Measurements from ENCODE around the gene PKDREJ. TPM values are rescaled to one million over a fixed set of nuclear protein-coding genes. Genes with fewer than 3 reads are reported as not detected.

Gene PKDREJ
- polyA plus RNA-seq, 12 donors = 0.19 to 0.76 (median 0.46) TPM; not detected in 2

DNA sequence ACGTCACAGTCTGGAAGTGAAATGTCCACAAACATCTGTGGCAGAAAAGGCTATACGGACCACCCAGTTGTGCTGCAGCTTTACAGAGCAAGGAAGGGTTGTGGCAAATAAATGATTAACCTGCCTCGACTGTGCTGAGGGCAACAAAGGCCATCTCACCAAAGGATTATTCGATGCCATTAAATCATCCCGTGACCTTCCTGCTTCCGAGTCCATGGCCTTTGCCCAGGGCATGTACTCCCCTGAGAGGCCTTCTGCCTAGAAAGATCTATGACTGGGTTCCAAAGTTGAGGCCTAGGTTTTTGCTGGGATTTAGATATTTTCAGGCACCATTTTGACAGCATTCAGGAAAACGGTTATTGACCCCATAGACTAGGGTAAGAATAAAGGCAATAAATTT lies 22.2 kb downstream of the PKDREJ start:
- no peak for DNase-seq

DNA sequence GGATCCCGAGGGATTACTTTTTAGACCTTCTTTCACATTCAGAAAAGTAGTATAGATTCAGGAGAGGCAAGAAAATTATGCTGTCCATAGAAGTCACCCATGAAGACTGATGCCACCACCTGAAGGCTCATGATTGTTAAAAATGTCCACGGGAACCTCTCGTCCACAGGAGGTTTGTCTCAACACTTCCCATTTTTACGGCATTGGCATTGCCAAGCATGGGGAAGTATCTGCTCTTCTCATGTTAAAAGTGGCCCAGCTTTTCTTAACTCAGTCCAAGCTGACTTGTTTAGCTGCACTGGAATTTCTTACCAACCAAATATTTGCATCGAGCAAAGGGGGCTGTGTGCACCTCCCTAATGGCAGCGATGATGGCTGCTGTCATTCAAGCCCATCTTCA lies 22.6 kb downstream of the PKDREJ start:
- no peak for DNase-seq

- no peak for DNase-seq
Observed at GRCh38 chr22:46240073-46240472, 23.1 kb downstream of the PKDREJ start.

DNA sequence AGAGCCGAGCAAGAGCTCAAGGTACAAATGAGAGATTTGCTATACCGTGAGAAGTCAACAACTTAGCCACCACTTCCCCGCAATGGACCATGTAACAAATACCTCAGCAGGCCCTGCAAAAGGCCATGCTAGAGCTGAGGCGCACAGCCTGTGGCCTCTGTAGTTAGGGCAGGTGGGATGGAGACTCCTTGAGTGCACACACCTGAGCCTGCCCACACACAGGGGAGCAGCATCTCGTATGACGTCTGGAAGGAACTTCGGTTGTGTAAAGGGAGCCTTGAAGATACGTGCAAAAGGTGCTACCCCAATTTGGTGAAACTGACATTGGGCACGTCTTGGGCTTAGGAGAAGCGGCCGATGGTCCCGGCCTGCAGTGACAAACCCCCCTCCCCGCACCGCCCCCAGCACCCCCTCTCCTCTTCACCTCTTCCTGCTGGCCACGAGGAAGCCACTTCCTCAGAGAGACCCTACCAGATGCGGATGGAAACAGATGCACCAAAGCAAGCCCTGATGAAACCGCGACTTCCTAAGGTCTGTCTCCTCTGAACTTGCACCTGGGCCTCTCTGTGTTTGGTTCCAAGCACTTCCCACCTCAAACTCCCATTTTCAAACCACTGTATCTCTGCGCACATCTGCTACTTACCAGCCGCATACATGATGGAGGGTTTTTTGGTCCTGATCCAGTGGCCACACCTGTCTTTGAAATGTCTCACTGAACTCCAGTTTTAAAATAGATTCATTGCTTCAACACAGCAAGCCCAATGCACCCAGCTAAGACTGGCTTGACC lies 23.7 kb downstream of the PKDREJ start:
- no peak for DNase-seq

DNA sequence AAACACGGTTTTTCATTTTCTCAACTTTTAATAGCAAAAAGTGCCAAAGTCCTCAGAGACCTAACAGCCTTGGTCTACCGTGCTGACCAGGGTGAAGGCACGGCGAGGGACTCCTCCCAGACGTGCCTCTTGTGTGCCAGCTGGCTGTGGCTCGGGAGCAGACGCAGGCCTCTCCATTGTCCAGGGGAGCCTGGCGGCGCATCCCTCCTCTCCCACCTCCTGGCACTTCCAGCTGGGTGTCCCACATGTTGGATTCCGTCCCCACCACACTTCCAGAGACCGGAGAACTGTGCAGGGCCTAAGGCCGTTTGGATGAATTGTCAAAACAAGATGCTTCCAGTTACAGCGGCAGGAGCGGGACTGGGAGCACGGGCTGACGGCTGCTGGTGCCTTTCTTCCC lies 24.6 kb downstream of the PKDREJ start:
- no peak for DNase-seq

- DNase-seq = no peak
Observed at GRCh38 chr22:46237453-46238124, 25.6 kb downstream of the PKDREJ start.

DNA sequence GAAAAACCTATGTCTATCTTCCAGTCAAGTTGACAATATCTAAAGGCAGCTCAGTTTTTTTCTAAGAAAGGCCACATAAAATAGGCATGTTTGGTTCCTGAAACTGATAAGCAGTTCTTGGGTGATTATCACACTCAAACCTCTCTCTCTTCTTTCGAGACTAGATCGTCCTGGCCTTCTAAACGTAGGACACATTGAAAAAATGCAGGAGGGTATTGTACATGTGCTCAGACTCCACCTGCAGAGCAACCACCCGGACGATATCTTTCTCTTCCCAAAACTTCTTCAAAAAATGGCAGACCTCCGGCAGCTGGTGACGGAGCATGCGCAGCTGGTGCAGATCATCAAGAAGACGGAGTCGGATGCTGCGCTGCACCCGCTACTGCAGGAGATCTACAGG lies 28.2 kb downstream of the PKDREJ start:
- DNase-seq = no peak

GRCh38 chr22:46233231-46233630 lies 29.9 kb downstream of the PKDREJ start:
- DNase-seq = no peak

DNA sequence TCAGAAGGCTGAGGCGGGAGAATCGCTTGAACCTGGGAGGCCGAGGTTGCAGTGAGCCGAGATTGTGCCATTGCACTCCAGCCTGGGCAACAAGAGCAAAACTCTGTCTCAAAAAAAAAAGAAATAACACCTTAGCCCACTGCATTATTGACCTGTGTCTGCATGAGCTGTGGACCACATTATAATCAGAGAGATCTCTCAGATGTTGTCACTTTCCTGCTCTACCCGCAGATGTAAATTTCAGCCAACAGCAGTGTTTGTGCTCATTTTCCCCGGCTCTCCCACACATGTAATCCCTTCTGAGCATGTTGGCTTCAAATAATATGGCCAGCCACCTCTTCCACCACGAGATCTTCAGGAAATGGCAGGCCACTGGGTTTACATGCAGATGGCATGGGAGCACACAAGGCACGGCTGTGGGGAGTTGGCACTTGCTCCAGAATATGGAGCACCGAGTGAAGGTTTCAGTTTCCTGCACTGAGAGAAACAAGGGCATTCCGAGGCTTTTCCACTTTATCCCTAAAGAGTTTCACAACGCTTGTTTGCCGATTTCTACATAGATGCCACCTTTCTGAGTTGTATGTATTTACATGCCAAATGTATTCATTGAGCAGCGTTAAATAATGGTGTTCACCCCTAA lies 32.8 kb downstream of the PKDREJ start:
- DNase-seq = no peak

DNA sequence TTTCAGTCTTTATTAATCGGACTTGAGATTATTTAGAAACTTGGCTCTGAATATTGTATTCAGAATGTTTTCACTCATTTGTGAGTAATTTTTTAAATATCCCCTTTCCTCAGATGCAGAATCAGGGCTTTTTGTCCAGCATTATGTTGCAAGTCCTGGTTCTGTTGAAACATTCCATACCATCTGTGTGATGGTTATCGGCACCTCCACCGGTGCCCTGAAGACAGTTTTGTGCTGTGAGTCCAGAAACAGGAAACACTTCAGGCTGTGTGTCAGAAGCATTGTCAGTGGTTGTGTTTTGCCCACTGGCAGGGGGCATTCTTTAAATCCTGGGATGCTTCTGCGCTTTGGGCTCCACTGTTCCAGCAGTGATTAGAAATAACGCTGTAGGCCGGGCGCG lies 33.4 kb downstream of the PKDREJ start:
- no peak for DNase-seq

DNA sequence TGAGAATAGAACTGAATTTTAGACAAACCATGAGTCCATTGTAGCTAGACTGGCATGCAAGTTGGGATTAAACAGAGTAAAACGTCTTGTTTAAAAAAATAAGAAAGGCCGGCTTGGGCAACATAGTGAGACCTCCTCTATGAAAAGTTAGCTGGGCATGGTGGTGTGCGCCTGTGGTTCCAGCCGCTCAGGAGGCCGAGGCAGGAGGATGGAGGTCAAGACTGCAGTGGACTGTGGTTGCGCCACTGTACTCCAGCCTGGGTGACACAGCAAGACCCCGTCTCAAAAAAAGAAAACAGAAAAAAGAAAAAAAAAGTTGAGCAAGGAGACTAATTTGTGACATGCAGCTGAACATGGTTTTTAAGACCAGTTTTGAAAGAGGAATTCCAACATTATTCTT lies 36.6 kb downstream of the PKDREJ start:
- DNase-seq = no peak

GRCh38 chr22:46225631-46226030 lies 37.5 kb downstream of the PKDREJ start:
- no peak for DNase-seq

GRCh38 chr22:46224898-46225290 lies 38.2 kb downstream of the PKDREJ start:
- no peak for DNase-seq

- no peak for DNase-seq
Observed at GRCh38 chr22:46224044-46224897, 38.9 kb downstream of the PKDREJ start.

GRCh38 chr22:46220921-46221320 lies 42.2 kb downstream of the PKDREJ start:
- DNase-seq = no peak

GRCh38 chr22:46219636-46220035 lies 43.5 kb downstream of the PKDREJ start:
- no peak for DNase-seq

DNA sequence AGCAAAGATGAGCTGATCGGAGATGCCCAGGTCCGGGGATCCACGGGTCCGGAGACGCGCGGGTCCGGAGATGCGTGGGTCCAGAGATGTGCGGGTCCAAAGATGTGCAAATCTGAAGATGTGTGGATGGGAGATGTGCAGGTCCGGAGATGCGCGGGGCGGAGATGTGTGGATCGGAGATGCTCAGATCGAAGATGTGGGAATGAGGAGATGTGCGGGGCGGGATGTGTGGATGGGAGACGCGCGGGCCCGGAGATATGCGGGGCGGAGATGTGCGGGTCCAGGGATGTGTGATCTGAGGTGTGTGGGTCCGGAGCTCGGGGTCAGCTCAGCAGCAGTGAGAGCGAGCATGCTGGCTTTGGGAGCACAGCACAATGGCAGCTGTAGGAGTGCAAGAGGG lies 48.5 kb downstream of the PKDREJ start:
- no peak for DNase-seq

DNA sequence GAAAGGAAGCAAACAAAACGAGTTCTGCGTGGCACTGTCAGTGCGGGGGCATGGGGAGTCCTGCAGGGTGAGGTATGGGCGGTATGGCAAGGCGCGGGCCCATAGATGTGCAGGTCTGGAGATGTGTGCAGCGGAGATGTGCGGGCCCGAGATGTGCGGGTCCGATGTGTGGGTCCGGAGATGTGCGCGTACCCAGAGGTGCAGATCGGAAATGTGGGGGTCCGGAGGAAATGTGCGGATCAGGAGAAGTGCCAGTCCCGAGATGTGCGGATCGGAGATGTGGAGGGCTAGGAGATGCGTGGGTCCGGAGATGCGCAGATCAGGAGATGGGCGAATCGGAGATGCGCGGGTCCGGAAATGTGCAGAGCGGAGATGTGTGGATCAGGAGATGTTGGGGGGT lies 49.0 kb downstream of the PKDREJ start:
- DNase-seq = no peak

DNA sequence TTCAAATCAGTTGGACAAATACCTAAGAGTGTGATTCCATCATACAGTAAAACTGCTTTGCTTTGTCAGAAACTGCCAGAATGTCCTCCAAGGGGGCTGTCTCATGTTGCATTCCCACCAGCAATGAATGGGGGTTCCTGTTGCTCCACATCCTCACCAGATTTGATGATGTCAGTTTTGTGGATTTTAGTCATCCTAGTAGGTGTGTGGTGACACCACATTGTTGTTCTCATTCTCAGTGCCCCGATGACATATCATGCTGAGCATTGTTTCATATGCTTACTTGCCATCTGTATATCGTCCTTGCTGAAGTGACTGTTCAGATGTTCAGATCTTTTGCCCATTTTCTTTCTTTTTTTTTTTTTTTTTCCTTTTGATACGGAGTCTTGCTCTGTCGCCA lies 50.1 kb downstream of the PKDREJ start:
- no peak for DNase-seq

DNA sequence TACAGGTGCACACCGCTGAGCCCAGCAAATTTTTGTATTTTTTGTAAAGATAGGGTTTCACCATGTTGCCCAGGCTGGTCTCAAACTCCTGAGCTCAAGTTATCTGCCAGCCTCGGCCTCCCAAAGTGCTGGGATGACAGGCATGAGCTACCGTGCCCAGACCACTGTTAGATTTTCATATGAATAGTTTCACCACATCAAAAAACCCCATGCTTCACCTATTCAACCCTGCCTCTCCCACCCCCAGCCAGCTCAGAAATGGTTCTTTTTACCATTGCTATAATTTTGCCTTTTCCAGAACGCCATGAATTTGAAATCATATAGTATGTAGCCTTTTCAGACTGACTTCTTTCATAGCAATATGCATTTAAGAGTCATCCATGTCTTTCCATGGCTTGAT lies 50.9 kb downstream of the PKDREJ start:
- DNase-seq = no peak

GRCh38 chr22:46209262-46209661 lies 53.9 kb downstream of the PKDREJ start:
- DNase-seq = no peak
